NK-92 treated with Interleukin-12 subunit alpha and Interleukin-12 subunit beta, amount 100 ng/mL, for 24 hours (cell line): ENCODE results near the gene SPON2.

Experiments used
- DNase-seq: peaks from one replicate; lab custom pipeline; 2025; lab: John Stamatoyannopoulos, UW

The SPON2 gene

DNA sequence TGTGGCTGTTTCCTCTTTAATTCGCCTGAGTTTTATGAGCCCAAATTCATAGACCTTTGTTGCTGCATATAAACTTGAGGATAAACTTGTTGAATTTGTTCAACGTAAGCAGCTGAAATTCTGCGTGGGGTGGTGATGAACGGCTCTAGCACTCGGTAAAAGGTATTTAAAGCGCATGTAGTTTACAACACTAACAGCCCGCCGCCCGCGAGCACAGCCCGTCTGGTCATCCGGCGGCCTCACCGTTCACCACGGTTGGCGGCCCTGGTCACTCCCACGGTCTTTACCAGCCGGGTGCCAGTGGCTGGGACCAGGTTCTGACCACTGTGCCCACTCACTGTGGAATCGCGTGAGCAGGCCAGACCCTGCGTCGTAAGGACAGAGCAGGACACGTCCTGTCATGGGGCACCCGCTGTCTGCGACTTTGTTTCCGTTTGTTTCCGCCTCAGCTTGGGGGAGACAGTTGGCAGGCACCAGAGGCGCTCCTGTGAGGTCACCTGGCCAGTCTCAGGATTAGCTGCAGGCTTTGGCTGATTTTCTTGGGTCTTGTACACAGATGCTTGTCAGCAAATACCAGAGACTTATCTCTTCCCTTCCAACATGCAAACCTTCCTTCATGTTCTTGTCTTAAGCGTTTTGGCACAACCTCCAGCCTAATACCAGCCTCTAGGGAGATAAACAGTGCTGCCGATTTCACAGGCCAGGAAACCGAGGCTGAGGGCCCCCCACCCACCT is 36.8 kb upstream of the SPON2 start:
- DNase-seq: no peak

DNA sequence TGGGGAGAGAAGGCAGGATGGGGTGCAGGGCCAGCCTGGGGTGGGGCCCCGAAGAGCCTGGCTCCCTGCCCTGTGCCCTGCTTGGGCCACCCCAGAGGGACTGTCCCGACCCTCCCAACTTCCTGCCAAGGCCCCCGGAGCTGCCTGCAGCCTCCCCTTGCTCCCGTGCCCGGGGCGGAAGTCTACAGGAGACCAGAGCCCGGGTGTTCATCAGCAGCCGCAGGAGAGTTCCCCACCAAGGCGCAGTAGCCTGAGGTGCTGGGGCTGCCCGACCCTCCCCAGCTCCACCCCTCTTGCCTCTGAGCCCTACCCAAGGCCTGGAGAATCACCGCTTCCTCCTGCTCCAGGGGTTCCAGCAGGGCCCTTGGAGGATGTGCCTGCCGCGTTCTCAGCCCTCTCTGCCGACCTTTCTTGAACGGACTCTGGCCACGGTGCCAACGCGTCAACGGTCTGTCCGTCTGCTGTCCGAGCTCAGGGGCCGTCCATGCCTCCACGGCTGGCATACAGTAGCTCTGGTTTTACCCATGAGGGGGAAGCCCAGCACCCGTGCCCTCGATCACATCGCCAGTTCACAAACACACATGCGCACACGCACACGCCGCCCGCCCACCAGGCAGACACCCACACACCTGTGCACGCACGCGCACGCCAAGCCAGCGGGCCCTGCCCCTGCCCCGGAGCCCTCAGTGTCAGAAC is 36.0 kb upstream of the SPON2 start:
- DNase-seq: no peak

DNA sequence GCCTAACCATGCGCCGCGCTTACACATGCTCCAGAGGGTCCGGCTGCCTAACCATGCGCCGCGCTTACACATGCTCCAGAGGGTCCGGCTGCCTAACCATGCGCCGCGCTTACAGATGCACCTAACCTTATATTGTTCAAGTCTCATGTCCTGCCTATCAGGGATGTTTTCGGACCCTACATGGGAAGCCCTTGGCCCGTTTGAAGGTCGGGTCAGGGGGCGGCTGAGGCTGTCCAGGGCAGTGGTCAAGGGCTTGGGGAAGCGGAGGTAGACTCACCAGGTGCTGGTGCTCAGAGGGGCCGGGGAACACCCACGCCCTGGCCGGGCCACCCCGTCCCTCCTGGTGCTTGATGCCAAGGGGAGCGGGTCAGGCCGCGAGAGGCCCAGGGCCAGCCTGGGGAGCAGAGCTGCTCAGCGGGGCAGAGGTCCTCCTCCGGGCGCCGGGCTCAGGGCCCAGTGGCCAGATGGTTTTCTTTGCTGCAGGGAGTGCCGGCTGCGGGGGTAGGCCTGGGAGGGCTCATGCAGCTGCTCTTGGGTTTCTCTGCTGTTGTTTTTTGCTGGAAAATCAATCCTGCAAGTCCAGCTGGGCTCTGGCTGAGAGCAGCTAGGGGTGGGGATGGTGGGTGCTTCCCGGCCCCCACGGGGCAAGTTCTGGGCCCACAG is 35.4 kb upstream of the SPON2 start:
- no peak for DNase-seq

DNA sequence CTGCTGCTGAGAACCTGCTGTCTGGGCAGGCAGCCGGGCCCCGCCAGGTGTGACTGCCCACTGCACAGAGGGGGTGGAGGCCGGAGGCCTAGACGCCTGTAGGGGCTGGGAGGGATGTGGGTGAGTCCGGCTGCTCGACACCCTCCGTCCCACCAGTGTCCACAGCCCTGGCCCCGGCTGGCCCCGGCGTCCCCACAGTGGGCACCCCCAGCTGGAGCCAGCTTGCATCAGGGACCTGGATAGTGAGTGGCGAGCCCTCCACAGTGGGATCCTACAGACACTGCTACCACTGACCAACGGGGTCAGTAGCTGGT is 34.7 kb upstream of the SPON2 start:
- no peak for DNase-seq

DNA sequence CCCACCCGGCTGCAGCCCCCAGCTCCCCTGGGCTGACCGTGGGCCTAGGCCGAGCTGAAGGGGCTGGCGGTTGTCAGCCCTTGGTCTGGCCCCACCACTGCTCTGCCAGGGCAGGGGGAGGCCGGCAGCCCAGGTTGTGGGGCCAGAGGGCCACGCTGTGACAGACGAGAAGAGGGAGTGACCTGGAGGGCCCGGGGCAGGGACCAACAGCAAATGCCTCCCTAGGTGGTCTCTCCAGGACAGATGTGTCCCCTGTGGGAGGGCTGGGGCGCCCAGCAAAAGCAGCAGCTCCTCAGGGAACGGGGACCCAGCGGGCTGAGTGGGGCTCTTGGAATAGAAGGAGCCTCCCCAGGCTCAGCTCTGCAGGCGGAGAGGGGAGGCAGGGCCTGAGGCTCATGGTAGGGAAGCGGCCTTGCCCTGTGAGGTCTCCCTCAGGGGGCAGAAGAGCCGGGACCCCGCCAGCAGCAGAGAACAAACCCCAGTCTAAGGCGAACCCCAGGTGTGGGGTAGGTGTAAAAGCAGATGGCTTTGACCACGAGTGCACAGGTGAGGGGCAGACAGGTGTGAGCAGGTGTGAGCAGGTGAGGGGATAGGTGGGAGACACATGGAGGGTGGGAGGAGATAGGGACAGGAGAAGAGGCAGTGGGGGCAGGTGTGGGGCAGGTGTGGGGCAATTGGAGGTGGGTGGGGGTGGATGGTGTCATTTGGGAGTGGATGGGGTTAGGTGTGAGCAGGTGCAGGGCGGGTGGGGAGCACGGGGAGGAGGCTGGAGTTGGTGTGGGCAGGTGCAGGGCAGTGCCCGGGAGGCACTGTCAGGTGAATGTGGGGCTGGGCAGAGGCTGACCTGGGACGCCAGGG is 34.1 kb upstream of the SPON2 start:
- DNase-seq: no peak

DNA sequence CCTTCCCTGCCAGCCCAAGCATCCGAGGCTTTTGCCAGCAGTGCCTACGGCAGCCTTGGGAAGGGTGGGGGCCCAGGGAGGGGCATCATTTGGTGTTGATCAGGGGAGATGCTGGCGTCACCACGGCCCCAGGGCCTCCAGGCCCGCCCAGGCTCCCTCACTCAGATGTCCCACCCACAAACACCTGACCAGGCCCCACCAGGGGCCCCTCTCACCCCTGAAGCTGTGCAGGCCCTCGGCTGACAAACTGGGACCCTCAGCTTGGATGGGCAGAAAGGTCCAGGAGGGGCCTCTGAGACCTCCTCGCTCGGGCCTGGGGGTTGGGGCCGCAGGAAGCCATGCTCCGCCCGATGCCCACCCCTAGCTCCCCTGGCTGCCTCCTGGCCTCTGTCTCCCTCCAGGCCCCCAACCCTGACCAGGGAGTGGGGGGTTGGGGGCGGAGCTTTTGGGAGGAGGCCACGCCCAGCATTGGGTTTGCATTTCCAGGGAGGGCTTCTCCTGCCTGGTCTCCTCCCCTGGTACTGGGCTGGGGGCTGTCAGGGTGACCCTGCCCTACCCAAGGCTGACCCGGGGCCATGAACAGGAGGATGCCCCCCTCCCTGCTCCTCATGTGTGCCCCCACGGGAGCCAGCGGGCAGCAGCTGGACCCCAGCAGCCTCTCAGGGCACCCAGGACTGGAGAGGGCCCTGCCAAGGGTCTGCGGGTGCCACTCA is 33.4 kb upstream of the SPON2 start:
- DNase-seq: no peak

DNA sequence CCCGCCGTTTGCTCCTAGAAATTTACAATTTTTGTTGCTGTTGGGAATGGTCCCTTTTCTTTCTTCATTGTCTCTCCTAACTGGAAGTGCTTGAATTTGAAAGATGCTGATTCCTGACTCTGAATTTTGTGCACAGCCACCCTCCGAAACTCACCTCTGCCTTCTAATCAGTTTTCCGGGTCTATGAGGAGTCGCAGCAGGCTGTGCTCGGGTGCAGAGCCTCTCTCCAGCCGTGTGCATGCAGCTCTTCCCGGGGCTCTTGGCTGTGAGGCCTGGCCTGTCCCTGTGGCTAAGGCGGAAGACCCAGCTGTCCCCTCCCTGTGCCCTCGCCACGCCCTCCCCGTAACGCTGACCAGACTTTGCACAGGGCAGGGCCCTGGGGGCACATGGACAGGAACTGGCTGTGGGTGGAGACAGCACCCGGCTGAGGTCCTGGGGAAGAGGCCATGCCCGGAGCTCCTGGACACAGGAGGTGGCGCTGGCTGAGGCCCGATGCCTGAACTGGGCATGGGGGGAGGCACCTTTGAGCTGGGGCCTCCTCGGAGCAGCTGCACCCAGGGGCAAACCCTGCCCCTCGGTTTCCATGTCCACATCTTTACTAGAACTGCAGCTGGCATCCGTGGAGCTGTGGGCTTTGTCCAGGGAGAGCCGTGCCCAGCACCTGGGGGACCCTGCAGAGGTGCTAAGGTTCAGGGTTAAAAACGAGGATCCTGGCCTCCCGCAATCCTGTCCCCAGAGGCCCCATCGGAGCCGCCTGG is 32.6 kb upstream of the SPON2 start:
- DNase-seq: no peak

DNA sequence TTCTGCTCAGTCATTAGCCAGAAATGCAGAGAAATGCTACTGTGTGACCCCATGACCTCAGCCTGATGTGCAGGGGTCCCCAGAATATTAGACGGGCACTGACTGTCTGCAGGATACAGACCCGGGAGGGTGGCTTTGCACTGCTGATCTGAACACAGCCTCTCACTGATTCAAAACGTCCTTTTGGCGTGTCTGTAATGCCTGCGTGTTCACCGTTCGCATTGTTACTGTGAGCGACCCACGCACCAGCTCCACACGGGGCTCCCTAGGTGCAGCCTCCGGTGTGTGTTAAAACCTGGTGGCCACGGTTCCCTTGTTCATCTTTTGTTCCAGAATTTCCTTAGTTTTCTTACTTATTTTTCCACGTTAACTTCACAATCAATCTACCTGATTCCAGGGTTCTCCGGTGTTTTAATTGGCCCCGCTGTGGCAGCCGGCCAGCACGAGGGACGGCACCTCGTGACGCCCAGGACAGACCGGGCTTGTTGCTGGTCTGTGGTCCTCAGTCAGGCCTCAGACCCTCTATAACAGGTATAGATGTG is 32.0 kb upstream of the SPON2 start:
- no peak for DNase-seq

DNA sequence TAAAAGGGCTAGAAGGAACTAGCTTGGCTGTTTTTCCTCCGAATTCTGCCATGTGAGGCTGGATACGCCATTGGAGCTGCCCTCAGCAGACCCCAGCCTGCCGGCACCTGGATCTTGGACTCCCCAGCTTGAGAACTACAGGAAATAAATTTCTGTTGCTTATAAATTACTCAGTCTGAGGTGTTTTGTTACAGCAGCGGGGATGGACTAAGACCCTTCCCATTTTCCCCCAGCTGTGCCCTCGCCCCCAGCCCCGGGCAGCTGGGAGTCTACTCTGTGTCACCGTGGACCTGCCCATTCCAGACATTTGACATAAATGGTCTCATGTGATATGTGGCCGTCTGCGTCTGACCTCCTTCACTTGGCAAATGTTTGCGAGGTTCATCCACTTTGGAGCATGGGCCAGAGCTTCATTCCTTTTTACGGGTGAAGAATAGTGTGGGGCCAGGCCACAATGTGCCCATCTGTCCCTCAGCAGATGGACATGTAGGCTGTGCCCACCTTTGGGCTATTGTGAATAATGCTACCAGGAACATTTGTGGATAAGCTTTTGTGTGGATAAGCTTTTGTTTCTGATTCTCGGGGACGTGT is 30.7 kb upstream of the SPON2 start:
- DNase-seq: no peak

DNA sequence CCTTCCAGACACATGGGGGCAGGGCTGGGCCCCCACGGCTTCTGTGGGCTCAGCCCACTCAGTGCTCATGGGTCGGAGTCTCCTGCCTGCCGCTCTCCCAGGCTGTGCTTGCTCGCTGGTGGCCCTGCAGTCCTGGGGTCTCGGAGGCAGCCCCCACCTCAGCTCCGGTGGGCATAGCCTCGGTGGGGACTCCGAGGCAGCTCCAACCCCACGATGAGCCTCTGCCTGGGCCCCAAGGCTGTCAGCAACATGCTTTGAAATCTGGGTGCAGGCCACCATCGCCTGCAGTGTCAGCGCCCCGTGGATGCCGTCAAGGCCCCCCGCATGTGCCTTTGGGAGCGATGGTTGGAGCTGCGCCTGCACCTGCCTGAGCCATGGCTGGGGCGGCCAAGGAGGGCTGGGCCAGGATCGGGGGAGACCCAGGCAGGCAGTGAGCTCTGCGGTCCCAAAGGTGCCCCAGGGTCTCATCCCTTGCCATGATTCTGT is 30.2 kb upstream of the SPON2 start:
- DNase-seq: no peak

DNA sequence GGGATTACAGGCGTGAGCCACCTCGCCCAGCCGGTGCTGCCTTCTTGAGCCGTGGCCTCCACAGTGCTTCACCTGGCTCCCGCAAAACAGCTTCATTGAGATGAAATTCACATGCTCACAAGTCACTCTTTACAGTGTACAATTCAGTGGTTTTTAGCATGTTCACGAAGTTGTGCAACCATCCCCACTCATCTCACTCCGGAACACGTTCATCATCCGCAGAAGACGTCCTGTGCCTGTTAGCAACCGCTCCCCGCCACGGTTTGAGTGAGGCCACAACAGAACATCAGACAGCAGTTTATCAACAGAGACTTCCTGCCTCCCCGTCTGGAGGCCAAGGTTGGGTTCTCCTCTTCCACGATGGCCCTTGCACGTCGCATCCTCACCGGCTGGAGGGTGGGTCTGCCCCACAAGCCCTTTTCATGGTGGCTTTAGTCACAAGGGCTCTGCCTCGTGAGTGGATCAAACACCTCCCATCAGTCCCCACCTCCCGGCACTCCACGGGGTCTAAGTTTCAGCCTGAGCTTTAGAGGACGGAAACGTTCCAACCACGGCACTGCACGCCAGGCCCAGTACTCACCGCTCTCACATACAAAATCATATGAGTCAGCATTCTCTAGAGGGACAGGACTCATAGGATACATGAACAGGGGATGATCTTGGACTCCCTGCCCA is 29.6 kb upstream of the SPON2 start:
- DNase-seq: peak; percentile 87

DNA sequence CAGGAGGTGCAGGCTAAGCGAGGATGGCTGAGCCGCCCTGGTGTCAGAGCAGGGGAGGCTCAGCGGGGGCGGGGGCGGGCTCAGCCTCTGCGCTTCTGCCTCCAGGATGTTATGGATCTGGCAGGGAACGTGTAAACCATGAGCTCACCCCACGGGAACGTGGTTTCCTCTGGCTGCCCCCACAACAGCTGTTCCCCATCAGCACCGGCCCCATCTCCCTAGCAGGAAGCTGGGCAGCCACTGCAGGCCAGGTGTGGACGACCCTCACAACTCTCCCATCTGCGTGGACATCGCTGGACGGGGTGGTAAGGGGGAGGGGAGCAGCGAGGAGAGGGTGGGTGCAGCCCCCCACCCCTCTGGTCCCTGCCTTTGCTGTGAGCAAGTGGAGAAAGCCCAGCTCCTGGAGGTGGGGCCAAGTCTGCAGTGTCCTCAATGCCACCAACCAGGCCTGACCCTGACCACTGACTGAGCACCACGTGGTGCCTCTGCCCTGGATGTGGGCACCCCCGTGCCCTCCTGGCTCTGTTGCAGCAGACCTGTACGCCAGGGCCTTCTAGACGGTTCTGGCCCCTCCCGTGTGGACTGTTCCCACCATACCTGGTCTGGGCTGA is 28.1 kb upstream of the SPON2 start:
- no peak for DNase-seq

DNA sequence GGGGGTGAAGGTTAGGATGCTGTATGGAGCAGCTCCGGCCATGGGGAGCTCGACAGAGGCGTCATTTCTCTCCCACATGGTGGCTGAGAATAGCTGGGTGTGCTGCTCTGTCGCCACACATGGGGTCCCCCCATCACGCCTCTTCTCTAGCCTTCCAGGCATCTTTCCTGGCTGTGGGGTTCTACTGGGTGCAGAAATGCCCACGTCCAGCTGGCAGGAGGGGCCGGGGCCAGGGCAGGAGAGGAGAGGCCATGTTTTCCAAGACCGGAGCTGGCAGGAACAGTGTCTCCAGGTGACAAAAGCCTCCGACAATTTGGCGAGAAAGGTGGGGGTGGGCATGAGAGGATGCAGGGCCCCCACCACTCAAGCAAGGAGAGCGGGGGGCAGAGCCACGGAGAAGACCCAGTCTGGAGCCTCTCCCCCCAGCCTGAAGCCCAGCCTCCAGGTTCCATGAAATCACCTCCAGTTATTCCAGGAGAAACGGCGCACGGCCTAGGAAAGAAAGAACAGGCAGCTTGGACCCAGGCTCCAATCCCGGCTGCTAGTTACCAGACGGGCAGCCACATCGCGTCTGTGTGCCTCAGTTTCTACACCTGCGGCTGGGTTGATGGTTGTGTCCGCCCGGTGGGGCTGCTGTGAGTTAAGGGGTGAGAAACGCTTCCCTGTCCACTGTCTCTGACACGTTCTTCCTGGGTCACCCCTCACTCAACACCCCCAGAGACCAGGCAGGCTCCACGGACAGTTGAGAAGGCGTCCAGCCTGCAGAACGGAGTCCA is 27.4 kb upstream of the SPON2 start:
- DNase-seq: no peak

DNA sequence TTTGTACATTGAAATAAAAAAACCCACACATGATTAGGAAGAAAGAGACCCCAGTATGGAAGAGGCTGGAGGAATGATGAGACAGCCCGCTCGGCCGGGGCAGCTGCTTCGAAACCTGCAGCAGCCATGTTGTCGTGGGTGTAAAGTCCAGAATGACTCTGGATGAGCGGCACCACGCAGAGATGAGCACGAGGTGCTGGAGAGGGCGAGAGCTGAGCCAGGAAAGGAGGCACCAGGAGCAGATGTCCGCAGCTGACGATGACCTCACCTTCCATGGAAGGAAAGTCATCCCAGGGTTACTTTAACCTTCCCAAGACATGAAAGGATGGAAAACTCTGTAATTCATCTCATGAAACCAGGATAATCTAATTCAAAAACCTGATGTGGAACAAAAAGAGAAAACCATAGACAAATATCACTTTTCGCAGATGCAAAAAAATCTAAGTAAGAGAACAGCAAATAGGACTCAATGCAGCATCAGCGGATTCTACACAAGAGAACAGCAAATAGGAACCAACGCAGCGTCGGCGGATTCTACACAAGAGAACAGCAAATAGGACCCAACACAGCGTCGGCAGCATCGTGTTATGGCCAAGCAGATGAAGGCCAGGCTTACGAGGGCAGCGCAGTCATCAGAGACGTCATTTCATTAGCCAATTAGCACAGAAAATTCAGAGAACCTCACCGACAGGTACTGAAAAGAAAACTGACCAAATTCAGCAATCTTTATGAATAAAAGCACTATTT is 25.9 kb upstream of the SPON2 start:
- DNase-seq: no peak

DNA sequence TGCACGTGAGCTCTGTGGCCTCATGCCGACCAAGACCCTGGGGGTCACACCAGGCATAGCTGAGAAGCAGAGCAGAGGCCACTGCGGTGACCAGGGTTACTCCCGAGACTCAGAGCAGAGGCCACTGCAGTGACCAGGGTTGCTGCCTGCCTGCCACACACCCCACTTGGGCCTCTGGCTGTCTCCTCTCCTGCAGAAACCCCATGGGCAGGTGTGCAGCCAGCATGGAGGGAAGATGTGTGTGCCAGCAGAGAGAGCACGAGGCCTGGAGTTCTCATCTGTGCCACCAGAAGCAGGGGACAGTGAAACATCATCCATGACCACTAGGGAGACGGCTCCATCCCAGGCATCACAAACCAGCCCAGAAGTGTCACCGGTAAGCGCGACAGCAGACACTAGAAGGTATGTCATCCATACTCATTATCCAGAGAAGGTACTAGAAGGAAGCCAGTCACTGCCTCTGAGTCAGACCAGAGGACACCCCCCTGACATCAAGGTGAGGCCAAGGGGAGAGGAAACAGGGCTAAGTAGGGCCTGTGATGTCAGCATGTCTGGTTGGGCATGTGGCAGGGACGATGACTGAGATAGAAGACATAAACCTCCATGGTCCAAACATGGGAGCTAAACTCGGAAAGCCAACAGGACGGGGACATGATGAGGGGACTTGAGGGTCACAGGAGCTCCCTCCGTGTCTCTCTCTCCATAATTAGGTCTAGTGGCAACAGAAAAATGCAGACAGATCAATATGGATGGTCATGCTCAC is 24.2 kb upstream of the SPON2 start:
- no peak for DNase-seq

DNA sequence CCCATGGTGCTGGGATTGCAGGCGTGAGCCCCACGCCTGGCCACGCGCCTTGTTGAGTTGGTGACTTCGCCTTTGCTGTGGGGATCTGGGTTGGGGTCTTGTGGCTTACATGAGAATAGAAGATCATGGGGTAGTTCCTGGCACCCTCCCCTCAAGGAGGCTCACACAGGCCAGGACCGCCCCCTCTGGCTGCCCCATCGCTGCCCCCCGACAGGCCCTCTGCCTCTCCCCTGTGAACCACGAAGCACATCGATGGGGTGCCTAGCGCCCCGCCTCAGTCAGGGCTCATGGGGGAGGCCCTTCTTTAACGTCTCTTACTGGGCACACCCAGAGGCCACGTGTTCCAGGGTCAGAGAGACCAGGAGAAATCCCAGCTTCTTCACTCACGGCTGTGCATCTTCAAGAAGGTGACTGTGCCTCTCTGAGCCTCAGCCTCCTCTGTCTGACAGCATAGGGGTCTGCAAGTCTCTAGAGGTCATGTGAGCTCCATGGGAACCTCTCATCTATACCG is 23.6 kb upstream of the SPON2 start:
- DNase-seq: no peak
